ENCODE results near the gene PTPRG. TPM values are rescaled to one million over a fixed set of nuclear protein-coding genes. Genes with fewer than 3 reads are reported as not detected.

Gene PTPRG
- total RNA-seq, 1 donor from 2014 or later, result 44.3 TPM

DNA sequence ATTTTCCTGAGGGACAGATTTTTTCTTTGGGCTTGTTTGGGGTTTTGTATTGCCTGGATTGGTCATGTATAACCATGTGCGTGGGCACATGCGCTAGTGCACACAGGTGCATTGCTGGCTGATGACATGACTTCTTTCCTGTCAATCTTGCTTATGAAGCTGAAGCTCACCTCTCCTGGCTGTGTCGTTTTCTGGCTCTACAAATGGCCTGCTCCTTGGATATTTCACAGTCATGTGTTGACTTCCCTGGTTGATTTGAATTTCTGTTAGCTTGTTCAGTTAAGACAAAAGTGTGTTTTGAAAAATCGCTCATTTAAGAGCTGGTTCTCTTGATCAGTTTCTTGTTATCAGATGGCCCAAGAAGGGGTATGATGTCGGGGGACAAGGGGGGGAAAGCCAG lies 11.5 kb downstream of the PTPRG start:
- Mint-ChIP-seq H3K9me3 (ENCODE audit: low read depth) (peaks cover 4% of the 10 kb centered on the region), H3K4me1 (ENCODE audit: low read depth) (peaks cover 26% of the 10 kb centered on the region), H3K27ac (no peak overlapping the region), H3K4me3 (ENCODE audit: low read depth) (no peak overlapping the region), H3K36me3 (ENCODE audit: insufficient read depth) (peaks cover 5% of the 10 kb centered on the region), H3K27me3 (no peaks in the 10 kb centered on the region)
- no peak for DNase-seq (ENCODE audit: low spot score, unreplicated experiment)
- TF ChIP-seq, protein P1, sequence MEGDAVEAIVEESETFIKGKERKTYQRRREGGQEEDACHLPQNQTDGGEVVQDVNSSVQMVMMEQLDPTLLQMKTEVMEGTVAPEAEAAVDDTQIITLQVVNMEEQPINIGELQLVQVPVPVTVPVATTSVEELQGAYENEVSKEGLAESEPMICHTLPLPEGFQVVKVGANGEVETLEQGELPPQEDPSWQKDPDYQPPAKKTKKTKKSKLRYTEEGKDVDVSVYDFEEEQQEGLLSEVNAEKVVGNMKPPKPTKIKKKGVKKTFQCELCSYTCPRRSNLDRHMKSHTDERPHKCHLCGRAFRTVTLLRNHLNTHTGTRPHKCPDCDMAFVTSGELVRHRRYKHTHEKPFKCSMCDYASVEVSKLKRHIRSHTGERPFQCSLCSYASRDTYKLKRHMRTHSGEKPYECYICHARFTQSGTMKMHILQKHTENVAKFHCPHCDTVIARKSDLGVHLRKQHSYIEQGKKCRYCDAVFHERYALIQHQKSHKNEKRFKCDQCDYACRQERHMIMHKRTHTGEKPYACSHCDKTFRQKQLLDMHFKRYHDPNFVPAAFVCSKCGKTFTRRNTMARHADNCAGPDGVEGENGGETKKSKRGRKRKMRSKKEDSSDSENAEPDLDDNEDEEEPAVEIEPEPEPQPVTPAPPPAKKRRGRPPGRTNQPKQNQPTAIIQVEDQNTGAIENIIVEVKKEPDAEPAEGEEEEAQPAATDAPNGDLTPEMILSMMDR (IDR thresholded peaks at IDR 0.05; ENCODE audit: unreplicated experiment), result no peak

GRCh38 chr3:61573441-61573840 lies 12.1 kb downstream of the PTPRG start:
- TF ChIP-seq, protein P1 (IDR thresholded peaks at IDR 0.05; ENCODE audit: unreplicated experiment), result no peak
- H3K27me3 Mint-ChIP-seq, result no peaks in the 10 kb centered on the region
- DNase-seq (ENCODE audit: low spot score, unreplicated experiment), result no peak
- H3K27ac Mint-ChIP-seq, result no peak overlapping the region
- H3K36me3 Mint-ChIP-seq (ENCODE audit: insufficient read depth), result peaks cover 5% of the 10 kb centered on the region
- peaks cover 24% of the 10 kb centered on the region for H3K4me1 Mint-ChIP-seq (ENCODE audit: low read depth)
- no peak overlapping the region for H3K4me3 Mint-ChIP-seq (ENCODE audit: low read depth)
- peaks cover 4% of the 10 kb centered on the region for H3K9me3 Mint-ChIP-seq (ENCODE audit: low read depth)

GRCh38 chr3:61574854-61575253 lies 13.5 kb downstream of the PTPRG start:
- Mint-ChIP-seq H3K9me3 (ENCODE audit: low read depth) (peaks cover 4% of the 10 kb centered on the region), H3K4me3 (ENCODE audit: low read depth) (no peak overlapping the region), H3K27me3 (no peaks in the 10 kb centered on the region), H3K4me1 (ENCODE audit: low read depth) (peaks cover 23% of the 10 kb centered on the region), H3K36me3 (ENCODE audit: insufficient read depth) (peaks cover 5% of the 10 kb centered on the region), H3K27ac (no peak overlapping the region)
- TF ChIP-seq, protein P1 (IDR thresholded peaks at IDR 0.05; ENCODE audit: unreplicated experiment), result no peak
- no peak for DNase-seq (ENCODE audit: low spot score, unreplicated experiment)

GRCh38 chr3:61575893-61576292 lies 14.5 kb downstream of the PTPRG start:
- peaks cover 22% of the 10 kb centered on the region for H3K4me1 Mint-ChIP-seq (ENCODE audit: low read depth)
- H3K27me3 Mint-ChIP-seq, result no peaks in the 10 kb centered on the region
- no peak overlapping the region for H3K4me3 Mint-ChIP-seq (ENCODE audit: low read depth)
- TF ChIP-seq, protein P1 (IDR thresholded peaks at IDR 0.05; ENCODE audit: unreplicated experiment), result no peak
- H3K27ac Mint-ChIP-seq, result no peak overlapping the region
- peaks cover 5% of the 10 kb centered on the region for H3K36me3 Mint-ChIP-seq (ENCODE audit: insufficient read depth)
- DNase-seq (ENCODE audit: low spot score, unreplicated experiment), result no peak
- peaks cover 4% of the 10 kb centered on the region for H3K9me3 Mint-ChIP-seq (ENCODE audit: low read depth)

DNA sequence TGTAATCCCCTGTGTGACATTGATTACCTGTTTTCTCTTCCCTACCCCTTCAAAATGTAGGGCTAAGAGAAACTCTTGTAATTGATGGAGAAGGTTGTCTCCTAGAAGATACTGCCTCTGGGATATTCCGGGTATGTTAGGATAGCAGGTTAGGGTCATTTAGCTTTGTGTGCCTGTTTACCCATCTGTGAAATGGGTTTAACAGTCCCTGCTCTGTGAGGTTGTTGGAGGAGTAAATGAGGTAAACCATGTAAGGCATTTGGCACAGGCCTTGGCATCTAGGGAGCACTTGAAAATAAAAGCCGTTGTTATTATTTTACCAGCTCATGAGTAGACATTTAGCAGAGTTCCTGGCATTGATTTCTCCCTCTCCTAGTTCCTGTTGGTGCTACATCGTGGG lies 16.4 kb downstream of the PTPRG start:
- no peak overlapping the region for H3K27ac Mint-ChIP-seq
- no peak for DNase-seq (ENCODE audit: low spot score, unreplicated experiment)
- TF ChIP-seq, protein P1 (IDR thresholded peaks at IDR 0.05; ENCODE audit: unreplicated experiment), result no peak
- H3K36me3 Mint-ChIP-seq (ENCODE audit: insufficient read depth), result peaks cover 3% of the 10 kb centered on the region
- peaks cover 23% of the 10 kb centered on the region for H3K4me1 Mint-ChIP-seq (ENCODE audit: low read depth)
- peaks cover 4% of the 10 kb centered on the region for H3K9me3 Mint-ChIP-seq (ENCODE audit: low read depth)
- H3K27me3 Mint-ChIP-seq, result no peaks in the 10 kb centered on the region
- no peak overlapping the region for H3K4me3 Mint-ChIP-seq (ENCODE audit: low read depth)
